Measurements from ENCODE around the gene SETD7.
A peak's percentile ranks its signal among the peaks of the same experiment; 100 is the strongest.

SETD7 gene

DNA sequence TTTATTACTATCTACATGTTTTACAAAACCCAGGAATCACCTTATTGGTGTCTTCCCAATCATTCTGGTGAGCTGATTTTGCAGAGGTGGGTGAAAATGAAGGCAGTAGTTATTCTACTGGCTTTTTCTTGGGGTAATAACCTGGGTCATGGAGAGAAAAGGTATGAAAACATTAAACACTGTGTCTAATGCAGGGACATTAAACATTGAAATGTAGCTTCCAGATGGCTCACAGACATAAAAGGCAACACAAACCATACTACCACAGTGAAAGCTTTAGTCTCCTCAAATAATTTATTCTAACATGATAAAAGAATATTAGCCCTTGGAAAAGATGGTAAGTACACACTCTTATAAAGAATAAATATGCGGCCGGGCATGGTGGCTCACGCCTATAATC is 8.0 kb downstream of the SETD7 start:
- DNase-seq = no peak

DNA sequence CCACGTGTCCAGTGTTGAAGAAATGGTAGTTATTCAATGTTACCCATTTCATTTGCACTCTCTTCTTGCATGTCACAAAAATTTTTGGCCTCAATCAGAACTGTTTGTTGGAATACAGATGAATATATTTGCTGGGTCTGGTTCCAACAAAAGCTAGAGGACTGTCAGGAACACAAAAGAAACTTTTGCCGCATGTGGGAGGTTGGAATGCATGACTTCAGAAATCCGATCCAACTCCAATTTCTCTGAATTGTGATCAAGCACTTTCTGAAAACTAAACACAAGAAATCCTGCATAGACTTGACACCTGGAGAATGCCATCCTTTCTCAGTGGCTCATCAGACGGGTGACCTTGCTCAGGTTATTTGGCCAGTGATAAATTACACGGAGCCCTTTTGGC is 15.4 kb downstream of the SETD7 start:
- no peak for DNase-seq

DNA sequence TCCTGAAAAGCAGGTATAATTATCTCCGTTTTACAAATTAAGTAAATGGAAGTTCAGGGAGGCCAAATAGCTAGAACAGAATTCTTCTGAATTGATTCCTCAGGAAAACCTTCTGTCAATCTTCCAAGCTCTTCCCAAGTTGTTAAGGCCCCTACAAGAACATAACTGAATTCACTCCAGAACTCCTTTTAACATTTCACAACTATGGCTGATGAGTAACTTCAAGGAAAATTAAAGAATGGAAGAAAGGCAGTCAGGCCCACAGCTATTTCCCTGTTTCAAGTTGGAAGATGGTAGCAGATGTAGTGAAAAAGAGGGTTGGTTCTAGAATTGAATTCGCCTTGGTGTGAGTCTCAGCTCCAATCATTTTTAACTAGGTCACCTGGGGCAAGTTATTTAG is 15.9 kb downstream of the SETD7 start:
- DNase-seq = no peak

DNA sequence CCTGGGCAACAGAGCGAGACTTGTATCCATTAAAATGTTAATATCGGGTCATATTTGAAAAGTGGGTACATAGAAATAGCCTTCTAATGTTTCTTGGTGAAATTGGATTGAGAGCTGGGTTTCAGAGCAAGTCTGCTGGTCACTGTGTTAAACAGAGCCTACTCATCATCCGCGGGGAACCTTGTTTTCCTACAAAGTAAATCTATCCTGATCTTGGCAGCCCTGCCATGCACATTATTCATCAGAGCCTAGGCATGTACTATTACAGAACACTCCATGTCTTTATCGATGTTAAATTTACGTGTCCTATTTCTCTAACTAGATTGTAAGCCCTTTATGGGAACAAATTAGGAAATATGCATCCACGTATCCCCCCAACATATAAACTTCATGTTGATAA is 18.7 kb downstream of the SETD7 start:
- no peak for DNase-seq

DNA sequence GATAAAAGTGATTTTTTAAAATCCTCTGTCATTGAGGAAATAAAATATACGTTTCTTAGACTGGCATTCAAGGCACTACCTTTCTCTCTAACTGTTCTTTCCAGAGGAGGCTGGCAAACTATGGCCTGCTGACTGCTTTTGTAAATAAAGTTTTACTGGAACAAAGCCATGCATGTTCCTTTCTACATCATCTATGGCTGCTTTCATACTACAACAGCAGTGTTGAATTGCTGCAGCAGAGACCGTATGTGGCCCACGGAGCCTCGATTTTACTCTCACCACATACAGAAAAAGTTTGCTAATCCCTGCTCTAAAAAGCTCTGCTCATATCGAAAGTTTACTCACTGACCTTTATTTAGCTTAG is 20.2 kb downstream of the SETD7 start:
- DNase-seq = no peak

DNA sequence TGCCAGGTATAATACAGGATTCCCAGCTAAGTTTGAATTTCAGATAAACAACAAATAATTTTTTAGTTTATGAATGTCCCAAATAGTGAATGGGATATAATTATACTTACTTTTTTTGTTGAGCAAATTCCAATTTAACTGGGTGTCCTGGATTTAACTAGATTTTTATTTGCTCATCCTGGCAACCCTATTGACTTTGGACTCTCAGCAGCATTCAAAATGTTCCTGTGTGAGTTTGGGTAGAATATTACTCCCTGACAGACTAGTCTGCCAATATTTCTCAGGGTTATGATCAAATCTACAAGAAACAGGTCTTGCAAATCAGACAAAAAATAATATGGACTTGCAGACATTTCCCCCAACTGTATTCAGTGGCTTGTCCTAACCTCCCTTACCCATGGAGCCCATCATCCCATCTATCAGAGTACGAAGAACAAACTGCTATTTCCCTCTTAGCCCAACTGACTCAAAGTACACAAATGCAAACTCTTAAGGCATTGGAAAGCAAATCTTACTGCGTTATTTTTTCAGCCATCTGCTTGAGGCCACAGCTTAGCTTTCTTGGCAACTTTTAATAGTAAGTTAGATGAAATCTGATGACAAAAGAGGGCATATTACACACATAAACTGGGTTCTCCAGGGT is 20.7 kb downstream of the SETD7 start:
- DNase-seq = no peak

DNA sequence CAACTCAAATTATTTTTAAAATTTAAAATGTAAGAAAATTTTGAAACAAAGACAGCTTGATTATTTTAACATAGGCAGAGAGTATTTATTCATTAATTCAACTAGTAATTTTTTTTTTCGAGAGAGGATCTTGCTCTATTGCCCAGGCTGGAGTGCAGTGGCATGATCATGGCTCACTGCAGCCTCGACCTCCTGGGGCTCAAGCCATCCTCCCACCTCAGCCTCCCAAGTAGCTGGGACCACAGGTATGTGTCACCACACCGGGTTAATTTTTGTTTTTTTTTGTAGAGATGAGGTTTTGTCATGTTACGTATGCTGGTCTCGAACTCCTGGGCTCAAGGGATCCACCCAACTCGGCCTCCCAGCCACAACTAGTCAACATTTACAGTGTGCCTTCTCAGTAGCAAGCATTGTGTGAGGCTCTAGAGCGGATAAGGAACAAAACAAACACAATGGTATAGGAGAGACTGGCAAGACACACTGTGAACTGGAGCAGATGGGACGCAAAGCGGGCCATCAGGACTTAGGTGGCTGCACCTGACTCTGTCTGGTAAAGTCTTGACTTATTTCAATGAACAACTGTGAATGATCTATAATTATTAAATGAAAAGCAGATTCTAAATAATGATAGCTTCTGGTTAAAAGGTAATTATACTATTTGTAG is 21.6 kb downstream of the SETD7 start:
- no peak for DNase-seq

DNA sequence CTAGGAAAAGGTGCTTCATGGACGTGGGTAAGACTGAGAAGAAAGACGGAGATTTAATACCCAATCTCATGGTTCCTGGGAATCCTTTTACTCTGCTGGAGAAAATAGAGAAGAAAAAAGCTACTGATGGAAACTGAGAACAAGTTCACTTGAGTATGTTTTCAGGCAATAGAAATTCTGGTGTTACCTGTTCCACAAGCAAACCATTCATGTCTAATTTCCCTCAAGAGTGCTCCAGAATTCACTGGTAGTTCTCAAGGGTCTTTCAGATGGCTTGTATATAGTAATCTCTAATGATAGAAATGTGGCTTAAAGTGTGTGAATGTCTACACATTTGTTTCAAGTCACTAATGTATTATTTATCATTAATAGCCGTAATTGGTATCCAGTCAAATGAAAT is 22.5 kb downstream of the SETD7 start:
- DNase-seq = no peak

DNA sequence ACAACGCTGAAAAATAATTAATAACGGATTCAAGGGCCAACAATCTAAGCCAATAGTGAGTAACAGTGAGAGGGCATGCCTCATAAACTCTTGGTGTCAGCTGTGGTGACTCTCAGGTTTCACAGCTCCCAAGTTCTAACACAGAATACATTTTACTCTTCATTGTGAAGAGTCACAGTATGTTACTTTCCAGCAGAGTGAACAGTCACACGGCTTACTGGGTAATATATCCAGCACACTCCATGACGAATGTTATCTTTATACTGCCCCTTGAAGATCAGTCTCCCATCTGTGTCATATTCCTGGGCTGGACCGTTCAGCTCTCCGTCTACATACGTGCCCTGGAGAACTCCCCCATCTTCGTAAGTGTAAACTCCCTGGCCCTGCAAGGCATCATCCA is 23.1 kb downstream of the SETD7 start:
- no peak for DNase-seq

DNA sequence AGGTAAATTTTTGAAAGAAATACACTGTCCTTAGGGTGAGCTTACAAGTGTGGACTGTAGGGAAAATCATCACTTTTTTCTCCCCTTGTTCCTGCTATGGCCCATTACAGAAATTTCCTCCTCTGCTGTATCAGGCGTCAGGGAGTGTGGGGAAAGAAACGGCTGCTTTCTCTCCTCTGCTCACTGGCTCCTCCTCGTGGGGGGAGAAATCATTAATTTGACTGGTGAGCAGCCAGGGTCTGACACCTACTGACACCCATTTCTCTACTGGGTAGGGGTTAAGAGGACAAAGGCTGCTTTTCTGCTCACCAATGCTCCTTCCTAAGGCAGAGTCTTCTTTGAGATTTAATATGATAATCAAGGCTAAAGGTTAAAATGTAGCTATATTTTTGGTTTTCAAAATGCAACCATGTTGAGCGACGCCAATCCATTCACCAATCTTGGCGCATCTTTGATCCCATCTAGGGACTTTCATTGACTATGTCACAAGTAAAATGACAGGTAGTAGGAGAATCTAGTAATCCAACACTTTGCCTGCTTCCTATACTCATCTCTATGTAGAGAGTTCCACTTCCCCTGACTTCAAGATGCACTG is 25.1 kb downstream of the SETD7 start:
- peak; percentile 44 for DNase-seq

DNA sequence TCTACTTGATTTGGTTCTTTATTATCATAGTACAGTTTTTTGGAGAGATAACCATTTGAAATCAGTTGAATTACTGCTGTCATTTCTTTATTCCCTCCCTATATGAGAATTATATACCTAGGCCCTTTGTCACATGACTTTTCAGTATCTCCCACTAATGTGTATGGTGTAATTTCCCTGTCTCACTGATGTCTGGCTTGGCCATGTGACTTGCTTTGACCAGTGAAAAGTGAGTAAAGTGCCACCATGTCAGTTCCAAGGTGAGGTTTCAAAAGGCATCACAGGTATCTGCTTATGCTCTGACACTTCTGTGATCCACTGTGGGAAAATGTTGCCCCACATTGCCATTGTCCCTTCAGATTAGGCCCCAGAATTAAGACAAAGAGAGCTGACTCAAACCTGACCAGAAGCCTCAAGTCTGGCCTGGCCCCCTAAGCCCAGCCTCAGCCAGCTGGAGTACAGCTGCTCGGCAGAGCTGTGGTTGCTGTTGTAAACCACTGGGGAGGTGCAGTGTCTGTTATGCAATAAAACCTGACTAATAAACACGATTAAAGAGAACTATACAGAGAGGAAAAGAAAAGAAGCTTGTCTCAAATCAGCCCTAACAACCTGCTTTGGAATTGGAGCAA is 27.5 kb downstream of the SETD7 start:
- DNase-seq = no peak

DNA sequence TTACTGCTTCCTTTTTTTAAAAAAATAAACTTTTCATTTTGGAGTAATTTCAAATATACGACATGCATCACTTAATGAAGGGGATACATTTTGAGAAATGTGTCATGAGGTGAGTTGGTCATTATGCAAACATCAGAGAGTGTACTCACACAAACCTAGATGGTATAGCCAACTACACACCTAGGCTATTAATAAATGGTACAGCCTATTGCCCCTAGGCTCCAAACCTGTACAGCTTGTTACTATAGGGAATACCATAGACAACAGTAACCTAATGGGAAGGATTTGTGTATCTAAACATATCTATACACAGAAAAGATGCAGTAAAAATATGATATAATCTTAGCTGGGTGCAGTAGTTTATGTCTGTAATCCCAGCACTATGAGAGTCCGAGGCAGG is 29.1 kb downstream of the SETD7 start:
- DNase-seq = no peak

DNA sequence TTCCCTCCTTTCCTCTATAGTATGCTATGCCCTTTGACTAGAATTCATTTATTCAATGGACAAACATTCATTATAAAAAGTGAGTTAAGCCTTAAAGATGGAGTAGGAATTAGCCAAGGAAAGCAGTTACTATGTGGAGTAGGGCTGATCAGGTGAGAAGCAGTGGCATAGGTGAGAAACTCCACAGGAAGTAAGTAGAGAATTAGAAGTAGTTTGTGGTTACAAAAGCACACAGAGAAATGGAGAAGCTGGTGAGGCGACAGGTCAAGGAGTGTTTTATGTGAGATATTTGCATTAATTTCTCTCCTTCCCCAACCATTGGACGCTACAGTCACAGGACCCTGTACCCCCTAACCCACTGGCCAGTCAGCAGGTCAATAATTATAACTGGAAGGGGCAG is 30.6 kb downstream of the SETD7 start:
- no peak for DNase-seq

DNA sequence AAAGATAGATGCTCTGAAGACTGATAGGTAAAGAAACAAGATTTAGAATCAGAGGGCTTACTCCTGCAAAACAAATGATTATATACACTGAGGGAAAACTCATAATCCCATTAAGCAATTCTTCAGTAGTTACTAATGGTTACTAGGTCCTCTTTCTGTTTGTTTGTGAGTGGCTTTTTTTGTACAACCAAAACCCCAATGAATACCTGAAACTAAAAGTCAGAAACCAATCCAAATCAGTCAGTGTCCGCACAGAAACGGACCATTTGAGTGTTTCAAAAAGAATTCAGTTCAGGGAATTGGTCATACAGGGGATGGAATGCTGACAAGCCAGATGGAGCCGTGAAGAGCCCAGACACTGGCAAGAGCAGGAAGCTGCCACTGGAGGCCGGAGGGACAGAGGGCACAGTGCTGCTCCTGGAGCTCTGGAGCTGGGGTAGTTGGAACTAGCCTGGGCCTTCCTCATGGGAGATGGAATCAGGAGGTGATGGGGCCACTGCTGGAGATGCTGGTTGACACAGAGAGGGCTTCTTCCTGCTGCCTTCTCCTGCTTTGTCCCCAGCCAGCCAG is 31.9 kb downstream of the SETD7 start:
- no peak for DNase-seq

DNA sequence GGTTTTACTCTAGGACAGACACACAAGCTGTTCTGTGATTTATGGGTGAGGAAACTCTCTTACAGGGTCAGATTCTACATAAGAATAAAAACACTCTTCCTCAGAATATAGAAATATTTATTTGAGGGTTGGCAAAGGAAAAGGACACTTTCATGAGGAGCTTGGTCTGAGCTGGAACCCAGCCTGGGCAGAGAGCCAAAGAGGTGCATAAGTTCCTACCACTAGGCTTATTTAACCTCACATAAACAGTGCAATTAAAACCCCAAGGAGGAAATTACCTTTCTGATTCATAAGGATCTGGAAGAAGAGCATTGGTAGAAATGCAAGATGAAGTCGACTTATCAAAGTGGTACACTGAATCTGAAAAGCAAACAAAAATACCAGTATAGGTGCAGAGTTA is 32.9 kb downstream of the SETD7 start:
- no peak for DNase-seq

DNA sequence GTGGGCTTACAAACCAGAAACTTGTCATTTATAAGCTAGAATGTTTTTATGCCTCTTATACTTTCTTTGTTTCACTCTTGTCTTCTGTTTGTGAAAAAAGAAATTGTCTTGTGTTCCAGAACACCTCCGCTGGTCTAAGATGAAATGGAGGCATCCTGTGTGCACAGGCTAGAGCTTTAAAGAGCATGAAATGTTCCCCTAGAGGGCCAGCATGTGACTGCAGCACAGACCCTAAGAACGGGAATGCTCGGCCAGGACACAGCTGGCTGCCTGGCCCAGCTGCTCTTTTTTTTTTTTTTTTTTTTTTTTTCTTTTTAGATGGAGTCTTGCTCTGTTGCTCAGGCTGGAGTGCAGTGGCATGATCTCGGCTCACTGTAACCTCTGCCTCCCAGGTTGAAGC is 33.6 kb downstream of the SETD7 start:
- no peak for DNase-seq

DNA sequence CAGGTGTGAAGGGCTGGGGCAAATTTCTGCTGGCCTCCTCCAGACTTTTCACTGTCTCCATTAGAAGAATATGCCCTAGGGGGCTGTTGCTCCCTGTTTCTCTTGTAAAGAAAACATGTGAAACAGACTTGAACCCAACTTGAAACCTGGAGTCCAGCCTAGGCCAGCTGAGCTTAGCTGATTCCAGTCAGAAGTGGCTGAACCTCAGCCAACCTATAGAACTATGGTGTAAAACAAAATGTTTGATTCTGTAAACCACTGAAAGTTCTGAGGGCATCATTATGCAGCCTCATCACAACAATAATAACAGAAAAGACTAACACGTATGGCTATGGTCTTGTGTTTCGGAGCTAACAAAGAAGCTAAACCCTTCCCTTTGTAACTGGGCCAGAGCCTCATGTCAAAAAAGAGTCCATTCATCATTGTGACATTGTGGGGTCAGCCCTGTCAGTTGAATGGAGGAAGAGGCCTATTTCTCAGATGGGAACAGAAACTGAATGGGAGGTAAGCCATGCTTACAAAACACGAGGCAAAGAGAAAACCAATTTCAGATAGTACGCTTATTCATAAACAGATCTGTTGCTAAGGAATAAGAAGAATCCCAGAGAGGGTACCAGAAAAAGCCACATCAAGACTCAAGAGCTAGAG is 34.1 kb downstream of the SETD7 start:
- DNase-seq = no peak

DNA sequence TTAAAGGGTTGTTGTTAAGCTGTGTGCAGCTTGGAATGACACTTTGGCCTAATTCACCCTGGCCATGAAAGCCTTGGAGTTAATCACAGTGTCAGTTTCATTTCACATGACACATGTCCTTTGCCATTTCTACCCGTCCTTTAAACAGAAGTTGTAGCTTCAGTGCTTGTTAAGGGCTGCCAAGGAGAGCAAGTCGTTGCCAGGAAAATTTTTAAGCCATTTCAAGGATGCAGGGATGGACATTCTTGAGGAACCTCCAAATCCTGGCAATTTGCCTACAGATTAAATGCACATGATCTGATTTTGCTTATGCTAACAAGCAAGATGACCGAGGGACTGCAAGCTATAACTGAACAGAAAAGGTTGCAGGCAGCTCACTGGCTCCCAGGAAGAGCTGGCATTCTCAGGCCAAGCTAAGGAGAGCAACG is 40.5 kb downstream of the SETD7 start:
- no peak for DNase-seq

DNA sequence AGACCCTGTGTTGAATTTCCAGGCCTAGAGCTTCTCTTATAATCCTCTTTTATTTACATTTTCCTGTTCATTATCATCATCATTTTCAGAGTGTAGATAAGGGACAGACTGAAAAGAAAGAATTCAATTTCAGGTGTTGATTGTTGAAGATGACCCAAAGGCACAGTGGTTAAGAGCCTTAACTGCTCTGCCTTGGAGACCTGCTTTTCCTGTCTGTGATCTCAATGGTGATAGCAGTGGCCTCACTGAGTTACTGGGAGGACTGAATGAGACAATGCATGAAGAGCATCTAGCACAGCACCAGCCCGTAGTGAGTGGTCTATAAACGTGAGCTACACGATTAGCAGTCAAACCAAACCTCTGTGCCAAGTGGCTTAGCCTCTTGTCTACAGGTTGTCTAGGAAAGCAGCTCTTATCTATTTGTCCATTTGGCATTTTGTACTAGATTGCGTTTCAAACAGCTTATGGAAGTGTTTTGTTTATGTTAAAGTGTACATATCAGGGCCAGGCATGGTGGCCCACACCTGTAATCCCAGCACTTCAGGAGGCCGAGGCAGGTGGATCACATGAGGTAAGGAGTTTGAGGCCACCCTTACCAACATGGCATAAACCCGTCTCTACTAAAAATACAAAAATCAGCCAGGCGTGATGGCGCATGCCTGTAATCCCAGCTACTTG is 41.5 kb downstream of the SETD7 start:
- DNase-seq = no peak

DNA sequence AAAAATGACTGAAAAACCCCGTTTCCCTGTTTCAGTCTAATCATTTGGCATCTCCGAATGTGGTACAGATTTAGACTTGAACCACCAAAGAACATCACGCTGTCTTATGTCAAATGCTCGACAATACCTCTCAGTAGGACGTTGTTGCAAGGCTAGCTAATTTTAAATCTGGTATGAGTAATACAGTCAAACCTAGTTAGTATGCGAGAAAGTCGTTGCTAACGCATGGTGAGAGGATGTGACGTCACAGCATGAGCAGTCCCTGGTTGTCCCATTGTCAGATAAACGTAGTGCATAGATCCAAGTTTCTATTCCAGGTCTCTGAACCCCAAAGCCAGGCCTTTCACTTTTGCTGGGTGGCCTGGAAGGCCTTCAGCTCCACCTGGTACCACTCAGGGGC is 44.7 kb downstream of the SETD7 start:
- DNase-seq = no peak

DNA sequence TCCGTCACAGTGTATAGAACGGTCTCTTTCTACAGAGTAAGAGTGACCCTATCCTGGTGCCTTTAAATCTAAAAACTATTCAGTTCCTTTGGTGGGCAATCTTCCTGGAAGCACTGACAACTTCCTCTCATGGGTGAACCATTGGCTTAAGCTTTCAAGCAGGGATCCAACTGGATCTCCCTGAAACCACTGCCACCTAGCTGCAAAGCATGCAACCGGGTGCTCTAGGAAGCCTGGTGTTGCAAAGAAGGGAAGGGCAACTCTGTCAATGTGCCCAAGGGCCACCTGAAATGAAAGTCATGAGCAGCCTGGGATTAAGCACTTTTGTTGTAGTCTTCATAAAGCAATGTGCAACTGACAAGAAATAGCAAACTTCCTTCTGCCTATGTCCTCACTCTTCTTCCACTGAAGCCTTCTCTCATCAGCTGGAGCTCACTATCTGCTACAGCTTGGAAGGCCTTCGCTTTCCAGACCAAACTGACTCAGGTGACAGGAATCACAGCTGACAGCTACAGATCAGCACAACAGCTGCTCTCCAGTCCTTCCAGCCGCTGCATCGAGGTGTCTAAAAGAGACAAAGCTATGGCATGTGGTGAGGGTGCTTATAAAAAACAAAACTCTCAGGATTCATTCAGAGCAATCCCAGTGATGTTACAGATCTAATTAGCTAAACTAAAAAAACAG is 46.1 kb downstream of the SETD7 start:
- no peak for DNase-seq

DNA sequence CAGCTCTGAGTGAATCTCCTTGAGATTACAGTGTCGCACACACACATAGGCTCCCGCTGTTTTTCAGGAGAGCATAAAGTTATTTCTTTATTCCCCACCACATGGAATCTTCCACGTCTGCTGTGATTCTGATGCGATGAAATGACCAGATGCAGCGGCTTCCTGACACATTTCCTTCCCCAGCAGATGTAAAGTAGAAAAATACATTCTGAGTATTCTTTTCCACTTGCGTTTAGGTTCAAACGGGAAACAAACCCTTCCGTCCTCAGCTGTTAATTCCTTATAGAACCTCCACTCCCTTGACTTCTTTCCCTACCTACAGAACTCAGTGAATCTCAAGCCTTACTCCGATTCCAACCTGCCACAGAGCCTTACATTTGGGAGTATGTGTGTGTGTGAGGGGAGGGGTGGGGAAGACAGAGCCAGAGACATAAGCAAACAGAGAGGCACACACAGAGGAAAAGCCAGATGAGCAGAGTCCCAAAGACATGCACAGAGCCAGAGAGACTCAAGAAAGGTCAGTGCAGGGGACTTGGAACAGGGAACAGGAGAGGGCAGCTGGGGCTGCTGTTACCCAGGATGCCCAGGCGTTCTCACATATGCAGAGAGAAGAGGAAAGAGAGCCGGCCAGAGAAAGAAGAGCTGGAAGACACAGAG is 47.3 kb downstream of the SETD7 start:
- DNase-seq = no peak

Measured in KG1 (cell line).